ENCODE results near the gene ACTR10.

ACTR10 gene

DNA sequence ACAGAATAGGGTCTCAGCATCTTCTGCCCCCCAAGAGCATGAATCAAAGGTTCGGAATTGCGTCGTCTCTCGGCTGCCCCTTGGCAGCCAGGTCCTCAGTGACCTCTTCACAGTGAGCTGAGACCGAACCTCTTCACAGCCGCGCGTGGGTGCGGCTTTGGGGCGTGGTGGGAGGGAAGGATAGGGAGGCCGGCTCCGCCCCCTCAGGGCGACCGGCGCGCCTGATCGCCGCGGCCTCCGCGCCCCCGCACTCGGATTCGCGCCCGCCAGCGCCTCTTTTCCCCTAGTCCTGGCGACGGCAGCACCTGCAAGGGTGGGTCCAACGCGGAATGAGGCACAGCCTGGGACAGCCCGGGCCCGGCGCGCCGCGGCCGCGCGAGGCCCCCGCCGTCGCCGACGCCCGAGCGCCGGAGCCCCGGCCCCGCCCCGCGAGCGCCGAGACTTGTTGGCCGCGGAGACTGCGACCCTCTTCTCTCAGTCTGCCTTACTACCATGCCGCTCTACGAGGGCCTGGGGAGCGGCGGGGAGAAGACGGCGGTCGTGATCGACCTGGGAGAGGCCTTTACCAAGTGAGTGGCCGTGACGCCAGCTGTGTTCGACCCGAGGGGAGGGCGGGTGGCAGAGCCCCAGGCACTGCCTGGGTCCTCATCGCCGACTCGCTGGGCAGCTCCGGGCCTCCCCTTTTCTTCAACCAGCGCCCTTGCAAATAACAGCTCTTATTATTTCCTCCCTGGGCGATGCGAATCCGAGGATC is at the start of gene ACTR10:
ACTR10 (plus strand) TSS at position 424 of the 754 bp plus-strand sequence; CDS start at position 493, 69 bp downstream.
- DNase-seq (ENCODE audit: low spot score): peak; percentile 86

DNA sequence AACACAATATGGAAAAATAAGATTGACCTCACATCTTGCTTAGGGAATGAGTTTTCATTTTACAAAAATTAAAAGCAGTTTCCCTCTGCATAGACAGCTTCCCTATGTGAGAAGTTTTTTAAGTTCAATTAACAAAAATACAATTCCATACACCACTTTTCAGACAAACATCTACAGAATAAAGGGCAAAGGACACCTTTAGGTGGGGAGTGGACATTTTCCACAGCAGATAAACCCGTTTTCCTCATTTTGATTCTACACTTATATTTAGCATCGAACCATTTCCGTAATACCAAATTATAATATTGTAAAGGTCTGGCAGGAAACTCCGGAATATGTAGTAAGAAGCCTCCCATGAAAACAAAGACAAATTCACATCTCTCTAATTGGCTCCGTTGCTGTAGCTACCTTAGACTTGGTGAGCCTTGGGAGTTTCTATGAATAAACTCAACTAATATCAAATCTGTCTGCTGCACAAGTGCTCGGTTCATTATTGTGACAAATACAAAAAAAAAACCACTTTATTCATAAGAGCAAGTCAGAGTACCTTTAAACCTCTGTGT is 49.6 kb upstream of the ACTR10 start:
- DNase-seq (ENCODE audit: low spot score): no peak

DNA sequence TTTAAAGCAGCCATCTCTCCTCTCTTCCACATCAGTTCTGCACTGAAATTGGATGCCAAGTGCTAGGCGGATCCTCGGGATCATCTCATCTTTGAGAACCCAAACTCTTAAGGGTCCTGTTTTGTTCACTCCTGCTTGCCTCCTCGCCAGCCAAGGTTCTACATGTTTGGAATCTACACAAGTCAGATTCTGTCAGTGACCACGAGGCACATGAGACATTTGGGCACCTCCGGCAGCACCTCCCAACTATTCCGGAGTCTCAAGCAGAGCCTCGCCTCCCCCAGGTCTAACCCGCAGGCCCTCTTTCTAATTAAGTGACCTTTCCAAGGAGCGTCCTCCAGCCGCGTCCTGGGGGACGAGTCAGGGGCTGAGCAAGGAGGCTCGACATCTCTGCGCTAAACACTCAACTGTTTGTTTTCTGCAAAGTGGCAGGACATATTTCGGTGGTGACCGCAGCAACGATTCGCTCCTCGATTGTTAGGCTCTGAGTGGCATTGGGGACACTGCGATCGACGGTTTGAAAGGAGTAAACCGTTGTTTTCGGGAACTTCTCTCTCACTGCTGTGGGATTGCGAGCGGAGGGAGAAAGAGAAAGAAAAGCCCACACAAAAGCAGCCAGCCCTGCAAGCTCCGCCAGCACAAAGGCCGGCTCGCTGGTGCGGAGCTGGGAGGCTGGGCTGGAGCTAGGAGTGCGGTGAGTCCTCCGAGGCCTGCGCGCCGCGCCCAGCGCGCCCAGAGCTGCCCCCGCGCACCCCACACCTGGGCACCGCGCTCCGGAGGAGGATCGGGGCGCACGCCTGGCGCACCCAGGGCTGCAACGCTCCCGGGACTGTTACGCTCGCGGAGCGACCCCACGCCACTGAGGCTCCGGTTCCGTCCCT is 48.6 kb upstream of the ACTR10 start:
- DNase-seq (ENCODE audit: low spot score): no peak

DNA sequence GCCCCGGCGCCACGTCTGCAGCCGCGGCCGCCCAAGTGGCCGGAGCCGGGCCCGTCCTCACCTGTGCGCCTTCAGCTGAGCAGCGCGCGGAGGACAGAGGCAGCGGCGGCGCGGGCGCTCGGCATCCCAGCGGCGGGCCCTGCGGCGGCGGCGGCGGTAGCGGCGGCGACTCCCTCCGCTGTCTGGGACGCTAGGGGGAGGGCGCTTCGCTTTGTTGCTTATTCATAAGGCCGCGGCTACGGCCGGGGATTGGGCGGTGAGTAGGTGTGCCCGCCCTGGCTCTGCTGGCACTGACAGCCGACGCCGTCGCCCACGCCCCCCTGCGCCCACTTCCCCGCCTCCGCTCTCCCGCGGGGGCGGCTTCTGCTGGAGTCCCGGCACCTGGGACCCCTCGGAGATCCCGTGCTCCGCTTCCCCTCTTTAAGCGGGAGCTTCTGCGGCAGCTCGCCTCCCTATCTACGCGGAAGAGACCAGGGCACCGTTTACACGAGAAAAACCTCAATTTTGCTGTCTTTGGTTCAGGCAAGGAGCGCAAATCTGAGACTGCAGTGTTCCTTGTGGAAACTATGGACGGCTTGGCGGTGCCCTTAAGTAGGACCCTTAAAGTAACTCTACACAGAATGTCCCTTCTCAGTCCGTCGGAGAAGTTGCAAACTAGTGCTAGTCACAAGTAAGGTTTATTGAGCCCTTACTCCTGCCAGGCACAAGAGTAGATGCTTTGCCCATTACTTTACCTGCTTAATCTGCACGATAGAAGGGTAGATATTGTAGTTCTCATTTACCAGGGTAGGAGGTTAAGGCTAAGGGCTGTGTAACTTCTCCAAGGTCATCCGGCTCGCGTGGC is 47.7 kb upstream of the ACTR10 start, which contains the start of gene ARMH4:
ARMH4 (minus strand) TSS at position 200 of the 844 bp plus-strand sequence. CDS start 12,855 bp downstream, outside the sequence.
- peak; percentile 52 for DNase-seq (ENCODE audit: low spot score)

DNA sequence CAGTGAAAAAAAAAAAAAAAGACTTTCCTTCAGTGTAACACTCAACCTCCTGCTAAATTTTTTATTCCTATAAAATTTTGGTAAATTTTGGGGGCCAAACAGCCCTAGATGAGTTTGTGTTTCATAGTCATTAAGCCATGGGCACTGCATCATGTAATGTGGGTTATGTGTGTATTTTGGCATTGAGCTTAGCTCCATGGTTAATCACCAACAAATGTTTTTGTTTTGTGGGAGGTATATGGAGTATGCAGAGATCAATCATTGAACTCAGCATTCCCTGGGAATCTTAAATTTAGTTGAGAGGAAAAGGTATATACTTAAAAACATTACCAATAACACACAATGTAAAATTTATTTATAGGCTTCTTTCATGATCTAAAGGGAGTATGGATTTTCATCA is 39.4 kb upstream of the ACTR10 start:
- no peak for DNase-seq (ENCODE audit: low spot score)

DNA sequence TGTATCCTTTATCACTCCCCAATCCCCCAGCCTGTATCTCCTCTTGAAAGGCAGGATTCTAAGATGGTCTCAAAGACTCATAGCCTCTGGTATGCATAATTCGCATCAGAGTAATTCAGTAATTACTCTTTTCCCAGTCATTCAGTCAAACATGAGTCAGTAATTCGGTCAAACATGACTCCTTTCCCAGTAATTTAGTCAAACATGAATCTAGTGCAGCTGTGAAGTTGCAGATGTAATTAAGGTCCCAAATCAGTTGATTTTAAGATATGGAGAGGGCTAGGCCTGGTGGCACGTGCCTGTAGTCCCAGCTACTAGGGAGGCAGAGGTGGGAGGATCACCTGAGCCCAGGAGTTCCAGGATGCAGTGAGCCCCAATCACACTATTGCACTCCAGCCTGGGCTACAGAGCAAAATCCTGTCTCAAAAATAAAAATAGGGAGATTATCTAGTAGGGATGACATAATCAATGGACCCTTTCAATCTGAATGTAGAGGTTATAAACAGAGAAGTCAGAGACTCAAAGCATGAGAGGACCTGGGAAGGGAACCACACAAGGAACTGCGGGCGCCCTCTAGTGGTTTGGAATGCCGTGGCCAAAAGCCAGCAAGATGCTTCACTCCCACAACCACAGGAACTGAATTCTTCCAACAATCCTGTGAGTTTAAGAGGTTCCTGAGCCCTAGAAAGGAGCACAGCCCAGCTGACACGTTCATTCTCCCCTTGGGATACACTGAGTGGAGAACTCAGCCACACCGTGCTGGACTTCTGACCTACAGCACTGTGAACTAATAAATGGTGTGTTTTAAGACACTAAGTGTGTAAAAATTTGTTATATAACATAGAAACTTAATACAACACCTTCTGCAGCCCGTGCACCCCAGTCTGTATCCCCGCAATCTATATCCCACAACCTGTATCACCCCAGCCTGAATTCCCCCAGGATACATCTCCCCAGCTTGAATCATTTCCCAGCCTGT is 33.7 kb upstream of the ACTR10 start:
- peak; percentile 71 for DNase-seq (ENCODE audit: low spot score)

DNA sequence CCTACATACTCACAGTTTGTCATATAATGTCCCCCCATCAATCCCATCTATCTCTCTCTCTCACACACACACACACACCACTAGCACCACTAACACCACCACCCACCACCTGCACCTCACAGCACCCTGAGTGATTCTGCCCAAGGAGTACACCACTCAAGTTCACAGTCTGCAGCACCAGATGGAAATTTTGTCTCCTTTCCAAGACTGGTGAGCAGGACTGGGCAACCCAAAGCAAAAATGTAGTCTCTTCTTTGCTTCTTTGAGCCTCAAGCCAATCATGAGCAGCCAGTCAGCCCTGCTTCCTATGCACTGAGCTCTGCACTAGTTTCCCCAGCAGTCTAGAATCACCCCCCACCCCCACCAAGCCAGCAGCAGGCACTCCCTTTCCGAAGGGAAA is 32.9 kb upstream of the ACTR10 start:
- no peak for DNase-seq (ENCODE audit: low spot score)

DNA sequence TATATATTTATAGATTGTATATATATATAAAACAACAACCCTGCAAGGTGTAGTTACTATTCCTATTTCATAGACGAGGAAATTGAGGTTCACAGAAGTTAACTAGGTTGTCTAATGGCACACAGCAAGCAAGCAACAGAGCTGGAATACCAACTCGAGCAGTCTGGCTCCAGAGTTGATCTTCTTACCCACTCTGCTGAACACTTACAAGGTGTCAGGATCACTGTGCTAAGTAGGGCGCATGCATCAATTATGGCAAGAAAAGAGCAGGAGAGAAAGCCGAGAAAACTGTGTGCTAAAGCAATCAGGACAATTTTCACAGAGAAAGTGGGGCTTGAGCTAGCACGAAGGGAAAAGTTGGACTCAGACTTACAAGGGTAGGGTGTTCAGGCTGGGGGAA is 32.1 kb upstream of the ACTR10 start:
- no peak for DNase-seq (ENCODE audit: low spot score)

DNA sequence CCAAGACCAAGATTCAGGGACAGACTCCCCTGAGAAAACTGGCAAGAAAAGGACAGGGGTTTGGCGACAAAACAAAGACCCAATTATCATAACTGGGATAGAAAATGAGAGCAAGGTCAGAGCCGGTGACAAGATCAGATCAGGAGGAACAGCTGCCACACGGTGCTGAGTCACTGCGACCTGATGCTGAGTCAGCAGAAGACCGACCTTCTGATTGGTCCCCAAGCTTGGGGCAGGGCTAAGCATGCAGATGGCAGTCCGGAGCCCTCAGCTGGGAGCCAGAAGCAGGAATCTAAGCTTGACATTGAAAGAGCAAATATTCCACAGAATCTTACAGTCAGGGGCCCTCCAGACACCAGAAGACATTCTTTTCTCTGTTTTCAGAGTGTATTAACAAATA is 28.9 kb upstream of the ACTR10 start:
- DNase-seq (ENCODE audit: low spot score): peak; percentile 30

DNA sequence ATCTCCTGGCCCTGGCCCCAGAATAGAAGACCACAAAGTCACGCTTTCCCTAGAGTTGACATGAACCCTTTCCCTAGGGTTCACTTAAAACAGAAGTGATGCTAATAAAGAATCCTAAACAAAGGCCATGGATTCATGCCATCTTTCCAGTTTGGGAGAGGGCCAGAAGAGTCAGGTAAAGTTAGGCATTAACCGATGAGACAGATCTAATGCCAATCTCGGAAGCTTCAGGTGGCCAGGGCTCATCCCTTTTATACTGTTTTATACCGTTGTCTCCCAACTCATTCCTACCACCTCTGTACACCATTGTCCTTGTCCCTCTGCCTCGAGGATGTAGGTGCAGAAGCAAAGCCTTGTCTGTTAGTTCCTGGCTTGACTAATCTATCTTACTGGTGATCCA is 22.8 kb upstream of the ACTR10 start:
- no peak for DNase-seq (ENCODE audit: low spot score)

DNA sequence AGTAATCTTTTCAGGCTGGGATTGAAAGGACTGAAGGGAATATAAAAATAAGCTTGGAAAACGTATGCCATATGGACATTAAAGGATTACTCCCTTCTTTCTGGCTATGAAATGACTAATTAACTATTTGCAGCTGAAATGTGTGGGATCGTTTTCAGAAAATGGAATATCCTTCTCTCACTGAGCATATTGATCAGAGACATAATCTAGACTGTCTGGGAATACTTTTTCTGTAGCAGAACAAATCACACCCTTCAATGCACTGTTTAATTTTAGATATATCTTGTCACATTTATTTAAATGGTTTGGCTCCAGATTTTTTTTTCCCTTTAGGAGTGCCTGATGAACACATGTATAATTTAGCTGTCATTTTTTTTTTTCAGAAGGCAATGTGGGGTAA is 10.8 kb upstream of the ACTR10 start:
- DNase-seq (ENCODE audit: low spot score): no peak

DNA sequence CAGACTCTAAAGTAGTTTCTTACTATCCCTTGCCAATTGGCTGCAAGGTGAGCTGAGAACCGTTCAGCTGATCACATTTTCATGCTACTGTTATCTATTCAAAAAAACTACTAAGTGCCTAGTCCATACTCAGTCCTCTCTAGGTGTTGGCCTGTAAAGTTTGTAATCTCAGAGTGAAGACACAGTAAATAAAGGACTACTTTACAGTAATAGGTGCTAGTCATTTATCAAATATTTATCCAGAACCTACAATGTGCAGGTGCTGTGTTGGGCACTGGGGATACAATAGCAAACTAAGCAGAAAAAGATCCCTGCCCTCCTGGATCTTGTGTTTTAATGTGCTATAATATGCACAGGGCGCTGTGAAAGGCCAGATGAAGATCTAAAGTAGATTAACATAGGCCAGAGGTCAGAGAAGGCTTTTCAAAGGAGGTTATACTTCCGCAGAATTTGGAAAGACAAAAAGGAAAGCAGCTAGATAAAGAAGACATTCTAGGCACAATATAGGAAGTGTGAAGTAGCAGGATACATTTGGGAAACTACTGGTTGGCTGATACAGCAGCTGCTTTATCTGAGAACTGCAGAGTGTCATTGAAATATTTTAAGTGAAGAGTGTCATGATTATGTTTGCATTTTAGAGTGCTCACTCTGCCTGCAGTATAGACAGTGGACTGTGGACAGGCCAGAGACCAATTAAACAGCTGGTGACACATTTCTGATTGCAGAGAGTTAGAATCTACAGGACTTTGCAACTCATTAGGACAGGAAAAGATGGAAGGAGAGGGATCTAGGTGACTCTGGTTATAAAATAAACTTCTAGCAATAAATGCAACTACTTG is 8.0 kb upstream of the ACTR10 start:
- no peak for DNase-seq (ENCODE audit: low spot score)

DNA sequence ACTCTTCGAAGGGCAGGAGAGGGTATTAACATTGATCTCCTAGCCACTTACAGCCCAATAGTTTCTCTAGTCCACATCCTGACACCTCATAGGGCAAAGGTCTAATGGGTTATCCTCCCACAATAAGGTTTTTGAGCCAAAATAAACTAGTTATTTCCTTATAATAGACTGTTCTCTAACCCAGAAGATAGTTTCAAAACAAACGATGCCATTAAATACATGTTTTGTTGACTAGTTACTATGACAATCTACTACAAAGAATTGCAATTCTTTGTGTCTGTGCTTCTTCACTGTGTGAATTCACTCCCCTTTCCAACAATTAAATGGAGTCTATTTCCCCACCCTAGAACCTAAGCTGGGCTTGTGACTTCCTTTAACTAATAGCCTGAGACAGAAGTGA is 6.4 kb upstream of the ACTR10 start:
- DNase-seq (ENCODE audit: low spot score): no peak

DNA sequence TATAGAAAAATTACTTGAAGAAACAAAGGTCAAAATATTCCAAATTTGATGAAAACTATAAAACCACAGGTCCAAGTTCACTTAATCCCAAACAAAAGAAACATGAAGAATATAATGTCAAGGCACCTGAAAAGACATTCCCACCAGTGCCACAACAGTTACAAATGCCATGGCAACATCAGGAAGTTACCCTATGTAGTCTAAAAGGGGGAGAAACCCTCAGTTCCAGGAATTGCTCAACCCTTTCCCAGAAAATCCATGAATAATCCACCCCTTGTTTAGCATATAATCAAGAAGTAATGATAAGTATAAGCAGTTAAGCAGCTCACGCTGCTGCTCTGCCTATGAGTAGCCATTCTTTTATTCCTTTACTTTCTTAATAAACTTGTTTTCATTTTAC is 3.8 kb upstream of the ACTR10 start:
- DNase-seq (ENCODE audit: low spot score): no peak

DNA sequence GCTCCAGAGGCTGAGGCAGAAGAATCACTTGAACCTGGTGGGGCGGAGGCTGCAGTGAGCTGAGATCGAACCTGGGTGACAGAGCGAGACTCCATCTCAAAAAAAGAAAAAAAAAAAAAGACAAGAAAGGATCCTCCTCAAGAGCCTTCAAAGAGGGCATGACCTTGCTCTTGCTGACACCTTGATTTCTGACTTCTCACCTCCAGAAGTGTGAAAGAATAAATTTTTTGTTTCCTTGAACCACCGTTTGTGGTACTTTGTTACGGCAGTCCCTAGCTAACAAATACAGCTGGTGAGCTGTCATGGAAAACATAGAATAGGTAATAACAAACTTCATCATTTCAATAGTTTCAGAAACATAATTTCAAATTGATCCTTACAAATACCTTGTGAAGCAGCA is 1.9 kb upstream of the ACTR10 start:
- DNase-seq (ENCODE audit: low spot score): peak; percentile 41

DNA sequence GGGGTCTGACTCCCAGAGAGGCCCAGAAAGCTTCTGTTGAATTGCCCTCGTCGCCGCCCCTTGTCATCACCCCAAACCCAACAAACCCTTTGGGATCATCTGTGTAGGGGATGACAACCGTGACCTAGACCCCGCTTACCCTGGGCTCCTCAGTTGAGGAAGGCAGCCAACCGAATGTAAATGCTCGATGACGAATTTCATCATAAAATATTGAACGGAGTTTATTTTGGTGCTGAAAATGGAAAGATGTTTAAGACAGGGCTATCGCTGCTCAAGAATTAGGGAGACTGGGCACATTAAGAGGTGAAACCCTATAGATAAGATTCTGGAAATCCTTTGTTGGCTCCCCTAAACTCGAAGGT is 512 bp downstream of the ACTR10 start:
- no peak for DNase-seq (ENCODE audit: low spot score)

DNA sequence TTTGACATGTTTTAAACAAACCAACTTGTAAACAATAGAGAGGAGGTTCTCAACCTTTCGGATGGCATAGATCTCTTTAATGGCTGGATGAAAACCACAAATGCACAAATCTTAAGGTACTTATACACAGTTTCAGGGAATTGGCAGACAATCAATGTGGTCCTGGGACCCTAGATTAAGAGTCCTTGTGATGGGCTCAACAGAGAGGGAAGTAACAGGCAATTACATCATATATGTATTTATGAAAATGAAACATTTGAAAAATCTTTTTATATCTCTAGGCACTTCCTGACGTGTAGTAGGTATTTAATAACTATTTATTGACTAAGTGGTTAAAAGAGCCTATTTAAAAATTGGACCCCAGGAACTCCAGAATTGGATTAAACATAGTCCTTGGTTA is 897 bp downstream of the ACTR10 start:
- DNase-seq (ENCODE audit: low spot score): no peak

DNA sequence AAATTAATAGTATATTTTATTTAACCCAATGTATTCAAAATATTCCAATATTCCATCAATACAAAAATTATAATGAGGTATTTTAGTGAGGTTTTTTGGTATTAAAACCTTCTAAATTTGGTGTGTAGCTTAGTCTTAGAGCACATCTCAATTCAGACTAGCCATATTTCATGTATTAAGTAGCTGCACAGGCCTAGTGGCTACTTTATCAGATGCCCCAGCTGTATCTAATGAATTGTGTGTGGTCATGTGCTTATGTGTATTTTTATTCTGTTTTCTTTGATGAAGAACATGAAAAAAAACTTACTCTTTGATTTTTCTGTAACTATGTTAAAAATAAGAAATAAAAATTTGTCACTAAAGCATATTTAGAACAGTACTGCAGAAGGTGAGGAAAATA is 13.2 kb downstream of the ACTR10 start:
- DNase-seq (ENCODE audit: low spot score): no peak

DNA sequence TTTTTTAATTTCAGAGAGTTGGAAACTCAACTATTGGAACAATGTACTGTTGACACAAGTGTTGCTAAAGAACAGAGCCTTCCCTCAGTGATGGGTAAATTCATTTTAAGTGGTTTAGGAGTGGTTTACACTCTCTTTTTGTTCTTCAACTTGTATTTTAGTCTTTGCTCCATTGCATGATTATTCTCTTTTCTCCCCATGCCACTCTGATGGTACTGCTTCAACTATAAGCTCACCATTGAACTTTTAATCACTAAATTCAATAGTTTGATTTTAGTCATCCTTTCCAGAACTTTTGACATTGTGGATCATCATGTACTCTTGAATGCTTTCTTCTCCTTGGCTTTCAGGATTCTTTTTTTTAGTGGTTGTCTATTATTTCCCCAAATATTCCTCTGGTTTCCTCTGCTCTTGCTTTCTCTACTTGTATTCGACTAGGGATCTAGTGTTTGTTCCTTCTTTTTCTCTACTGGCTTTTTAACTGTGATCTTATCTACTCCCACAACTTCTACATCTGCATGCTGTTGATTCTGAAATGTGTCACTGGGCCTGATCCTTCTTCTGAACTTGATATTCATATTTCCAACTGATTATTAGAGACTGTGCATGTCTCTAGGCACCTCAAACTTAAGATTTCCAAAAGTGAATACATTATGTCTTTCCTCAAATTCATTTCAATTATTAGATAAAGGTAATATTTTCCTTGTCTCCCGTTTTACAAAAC is 15.4 kb downstream of the ACTR10 start:
- DNase-seq (ENCODE audit: low spot score): no peak

Measured in CD4-positive, alpha-beta T cell treated with Interleukin-15 for 4 hours (primary cell).